ENCODE results near the gene LY6G6C.

The LY6G6C gene

DNA sequence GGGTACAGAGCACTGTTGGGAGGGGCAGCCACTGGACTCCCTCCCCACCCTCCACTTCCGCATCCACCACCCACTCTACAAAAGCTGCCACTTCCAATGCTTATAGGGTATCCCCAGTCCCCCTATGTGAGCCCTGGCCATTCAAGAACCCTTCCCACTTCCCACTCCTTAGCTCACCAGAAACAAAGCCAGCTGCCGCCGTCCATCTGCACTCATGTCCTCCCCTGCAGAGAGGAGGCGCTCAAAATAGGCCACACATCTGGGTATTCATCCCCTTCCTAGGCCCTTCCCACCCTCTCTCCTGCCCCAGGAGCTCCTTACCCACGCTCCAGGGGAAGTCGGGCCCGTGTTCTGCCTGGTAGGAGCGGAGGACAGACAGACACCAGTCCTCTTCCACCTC lies 34.2 kb downstream of the LY6G6C start:
- in situ Hi-C loops (cut with HindIII; ENCODE audit: low sequenced_read_pairs): no loop called here

DNA sequence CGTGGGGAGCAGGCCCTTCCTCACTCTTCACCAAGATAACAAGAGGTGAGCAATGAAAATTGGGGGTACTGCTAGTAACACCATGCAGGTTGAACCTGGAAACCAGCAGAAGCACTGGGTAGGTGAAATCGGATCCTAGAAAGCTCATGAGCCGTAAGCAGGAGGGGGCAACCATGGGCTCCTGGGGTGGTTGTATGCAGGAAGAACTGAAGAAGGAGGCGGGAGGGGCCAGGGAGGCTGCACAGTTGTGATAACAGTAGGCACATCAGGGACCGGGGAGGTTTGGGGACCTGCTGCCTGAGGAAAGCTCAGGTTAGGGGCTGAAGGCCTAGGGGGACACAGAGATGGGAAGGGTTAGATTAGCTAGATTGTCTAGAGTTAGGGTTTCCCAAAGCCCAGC lies 35.1 kb downstream of the LY6G6C start:
- in situ Hi-C loops (cut with HindIII; ENCODE audit: low sequenced_read_pairs): no loop called here

DNA sequence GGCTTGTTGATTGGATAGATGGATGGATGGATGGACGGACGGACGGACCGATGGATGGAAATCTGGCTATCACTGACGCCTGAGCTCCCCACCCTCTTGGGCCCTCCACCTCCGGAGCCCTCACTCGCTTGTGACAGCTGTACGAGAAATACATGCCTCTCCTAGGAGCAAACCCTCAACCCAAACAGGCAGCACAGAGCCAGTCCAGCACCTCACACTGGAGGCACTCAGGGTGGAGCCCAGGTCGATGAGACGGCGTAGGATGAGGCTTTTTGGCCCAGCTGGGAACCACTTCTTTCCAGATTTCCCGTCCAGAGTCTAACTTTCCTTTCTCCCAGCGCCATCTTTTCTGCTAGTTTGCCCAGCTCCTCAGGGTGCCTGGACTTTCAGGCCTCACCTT lies 38.0 kb downstream of the LY6G6C start:
- in situ Hi-C loops (cut with HindIII; ENCODE audit: low sequenced_read_pairs): no loop called here

DNA sequence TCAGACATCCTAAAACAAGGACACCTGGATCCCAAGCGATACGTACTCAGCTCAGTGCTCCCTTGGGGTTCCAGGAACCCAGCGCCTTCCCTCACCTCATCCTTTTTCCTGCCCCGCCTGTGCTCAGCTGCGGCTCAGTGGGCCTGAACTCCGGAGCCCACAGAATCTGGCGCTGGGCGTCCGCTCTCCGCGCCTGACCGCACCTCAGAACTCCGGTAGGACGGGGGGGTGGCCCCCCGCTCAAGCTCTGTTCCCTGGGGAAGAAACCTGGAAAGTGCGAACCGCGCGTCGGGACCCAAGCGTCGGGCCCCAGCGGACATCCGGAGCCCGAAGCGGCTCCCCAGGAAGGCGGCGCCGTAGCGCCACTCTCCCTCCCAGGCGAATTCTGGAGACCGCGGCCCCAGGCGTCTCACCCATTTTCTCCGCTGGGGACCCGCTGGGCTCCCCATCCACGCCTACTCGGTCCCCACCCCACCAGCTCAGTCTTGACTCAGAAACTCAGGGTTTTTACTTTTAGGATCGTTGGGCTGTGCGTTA lies 40.3 kb downstream of the LY6G6C start:
- in situ Hi-C loops (cut with HindIII; ENCODE audit: low sequenced_read_pairs): no loop called here

DNA sequence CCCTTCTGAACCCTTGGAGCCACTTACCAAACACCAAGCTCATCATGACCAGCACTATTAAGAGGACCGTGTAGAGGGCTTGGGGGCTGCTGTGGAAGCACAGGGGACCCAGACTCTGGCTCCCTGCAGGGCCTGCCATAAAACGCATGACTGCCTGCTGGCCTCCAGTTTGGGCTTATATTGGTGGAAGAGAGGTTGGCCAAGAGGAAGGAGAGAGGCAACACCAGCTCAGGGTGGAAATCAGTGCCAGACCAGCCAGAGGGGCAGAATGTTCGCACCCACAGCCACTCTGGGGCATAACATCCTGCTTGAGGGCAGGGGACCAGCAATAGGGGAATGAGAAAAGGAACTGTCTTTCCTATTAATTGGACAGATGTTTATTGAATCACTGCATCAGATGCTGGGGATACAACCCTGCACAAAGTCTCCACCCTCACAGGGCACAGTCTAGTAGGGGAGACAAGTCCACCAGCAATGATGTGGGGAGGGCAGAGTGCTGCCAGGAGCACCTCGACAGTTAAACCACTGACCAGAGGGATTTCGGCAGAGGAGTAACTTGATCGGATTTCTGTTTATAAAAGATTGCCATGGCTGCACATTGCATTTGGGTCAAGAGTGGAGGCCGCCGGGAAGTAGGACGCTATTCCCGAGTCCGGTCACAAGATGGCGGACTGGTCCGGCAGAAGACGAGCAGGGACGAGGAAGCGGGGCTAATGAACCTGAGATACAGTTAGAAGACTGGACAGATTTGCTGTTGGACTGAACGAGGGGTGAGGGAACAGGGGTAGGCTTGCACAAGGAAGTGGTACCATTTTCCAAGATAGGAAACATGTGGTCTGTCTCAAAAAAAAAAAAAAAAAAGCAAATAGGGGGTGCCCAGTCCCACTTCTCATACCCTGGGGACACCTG lies 41.1 kb downstream of the LY6G6C start, which contains the start of gene LY6G5C:
TSS of gene LY6G5C (minus strand) at position 842 of the 909 bp plus-strand sequence. CDS start at position 148, 694 bp downstream.
- in situ Hi-C loops (cut with HindIII; ENCODE audit: low sequenced_read_pairs): no loop called here

DNA sequence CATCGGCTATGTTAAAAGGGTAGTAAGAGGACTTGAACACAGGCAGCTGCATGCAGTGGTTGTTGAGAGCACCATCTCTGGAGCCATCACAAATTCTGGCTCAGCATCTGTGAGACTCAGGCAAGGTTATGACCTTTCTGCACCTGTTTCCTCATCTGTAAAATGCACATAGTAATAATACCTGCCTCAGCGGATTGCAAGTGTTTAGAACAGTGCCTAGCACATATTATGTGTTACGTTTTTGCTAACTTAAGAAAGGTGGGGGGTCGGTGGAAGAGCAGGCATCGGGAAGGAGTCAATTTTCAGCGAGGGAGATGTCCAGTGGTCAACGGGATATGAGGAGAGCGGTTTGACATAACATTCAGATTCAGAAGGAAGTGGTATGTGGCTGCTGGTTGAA lies 43.6 kb downstream of the LY6G6C start:
- in situ Hi-C loops (cut with HindIII; ENCODE audit: low sequenced_read_pairs): no loop called here

DNA sequence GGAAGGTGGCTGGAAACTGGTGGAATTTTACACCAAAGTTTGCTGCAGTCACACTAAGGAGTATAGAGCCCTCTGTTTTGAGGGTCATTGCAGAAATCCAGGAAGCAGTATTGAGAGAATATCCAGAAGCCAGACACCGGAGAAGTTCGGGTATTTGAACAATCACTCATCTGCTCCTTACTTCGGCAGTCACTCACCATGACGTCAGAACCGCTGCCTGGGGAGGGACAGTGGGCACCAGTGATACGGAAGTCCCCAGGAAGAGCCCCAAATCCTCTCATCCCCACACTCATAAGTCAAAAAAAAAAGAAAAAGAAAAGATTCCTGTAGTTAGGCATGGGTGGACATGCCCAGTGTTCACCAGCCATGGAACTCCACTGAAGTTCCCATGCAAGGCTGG lies 44.6 kb downstream of the LY6G6C start:
- in situ Hi-C loops (cut with HindIII; ENCODE audit: low sequenced_read_pairs): no loop called here

DNA sequence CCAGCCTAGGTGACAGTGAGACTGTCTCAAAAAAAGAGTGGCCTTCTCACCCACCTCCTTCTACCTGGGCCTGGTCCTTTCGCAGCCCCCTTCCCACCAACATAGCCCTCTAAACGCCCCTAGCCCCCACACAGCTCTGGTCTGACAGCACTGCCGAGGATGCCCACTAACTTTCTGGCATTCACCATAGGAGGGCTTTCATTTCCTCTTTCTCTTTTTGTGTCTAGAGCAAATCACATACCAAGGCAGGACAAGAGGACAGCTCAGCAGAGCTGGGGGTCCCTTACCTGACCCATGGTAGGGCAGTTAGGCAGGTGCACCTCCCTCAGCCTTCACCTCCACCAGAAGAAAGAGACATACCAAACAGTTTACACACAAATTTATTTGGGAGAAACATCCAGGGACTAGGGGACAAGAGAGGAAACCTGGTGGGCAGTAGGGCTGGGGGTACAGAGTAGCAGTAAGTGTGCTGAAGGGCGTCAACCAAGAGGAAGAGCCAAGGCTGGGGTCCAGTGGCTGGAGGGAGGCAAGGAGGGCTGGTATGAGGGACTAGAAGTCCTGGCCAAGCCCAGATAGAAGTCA lies 45.1 kb downstream of the LY6G6C start:
- in situ Hi-C loops (cut with HindIII; ENCODE audit: low sequenced_read_pairs): no loop called here

DNA sequence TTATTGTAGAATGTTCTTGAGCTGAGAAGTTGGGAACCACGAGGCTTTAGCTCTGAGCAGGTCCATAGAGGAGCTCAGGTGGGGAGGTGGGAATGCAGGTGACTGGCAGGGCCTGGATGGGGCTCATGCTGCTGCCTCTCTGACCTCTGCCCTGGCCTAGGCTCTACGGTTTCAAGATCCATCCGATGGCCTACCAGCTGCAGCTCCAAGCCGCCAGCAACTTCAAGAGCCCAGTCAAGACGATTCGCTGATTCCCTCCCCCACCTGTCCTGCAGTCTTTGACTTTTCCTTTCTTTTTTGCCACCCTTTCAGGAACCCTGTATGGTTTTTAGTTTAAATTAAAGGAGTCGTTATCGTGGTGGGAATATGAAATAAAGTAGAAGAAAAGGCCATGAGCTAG lies 51.9 kb downstream of the LY6G6C start, which contains the start of gene LY6G5B:
TSS of gene LY6G5B (plus strand) at position 301 of the 400 bp plus-strand sequence. CDS start 975 bp downstream, outside the sequence.
- in situ Hi-C loops (cut with HindIII; ENCODE audit: low sequenced_read_pairs): no loop called here
